GM21515 (cell line): ENCODE results near the gene RYR1.

Source experiments
- ATAC-seq: cut with Tn5 transposase; IDR thresholded peaks from one replicate; pipeline ENCODE4 v1.9.1; 2021; ENCODE audit not compliant: unreplicated experiment

The RYR1 gene

DNA sequence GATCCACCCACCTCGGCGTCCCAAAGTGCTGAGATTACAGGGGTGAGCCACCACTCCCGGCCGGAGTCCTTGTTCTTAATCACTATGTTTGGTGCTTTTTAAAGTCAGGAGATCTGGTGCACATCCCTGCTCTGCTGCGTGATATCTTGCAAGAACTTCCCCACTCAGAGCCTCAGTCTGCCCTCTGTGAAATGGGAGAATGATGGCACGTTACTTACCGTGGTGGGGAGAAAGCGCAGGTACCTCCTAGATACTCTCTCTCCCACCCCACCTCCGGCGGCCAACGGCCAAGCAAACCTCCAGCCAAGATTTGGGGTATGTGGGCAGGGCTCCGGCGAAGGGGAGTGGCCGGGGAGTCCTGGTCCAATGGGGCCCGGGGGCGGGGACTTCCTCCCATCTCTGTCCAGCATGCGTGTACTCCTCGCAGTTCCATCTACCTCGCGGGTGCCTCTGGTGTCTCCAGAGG is at the start of gene RYR1:
RYR1 (plus strand) TSS at position 424 of the 466 bp plus-strand sequence. CDS start 139 bp downstream, outside the sequence.
- ATAC-seq, result no peak

DNA sequence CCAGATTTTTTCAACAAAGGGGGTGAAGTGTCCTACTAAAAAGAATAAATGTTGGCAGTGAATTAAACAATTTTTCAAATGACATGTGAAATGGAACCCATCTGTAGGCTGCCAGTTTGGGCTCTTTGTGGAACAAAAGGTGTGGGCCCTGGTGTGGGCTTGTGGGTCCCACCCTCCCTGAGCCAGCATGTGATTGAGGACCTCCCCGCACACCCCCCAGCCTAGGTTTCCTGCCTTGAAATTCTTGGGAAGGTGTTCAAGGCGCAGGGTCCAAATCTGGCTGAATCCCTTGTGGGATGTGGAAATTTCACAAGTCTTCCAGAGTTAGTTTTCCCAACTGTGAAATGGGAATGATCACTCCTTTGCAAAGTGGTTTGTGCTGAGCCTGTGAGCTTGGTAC is 49.7 kb upstream of the RYR1 start:
- no peak for ATAC-seq

DNA sequence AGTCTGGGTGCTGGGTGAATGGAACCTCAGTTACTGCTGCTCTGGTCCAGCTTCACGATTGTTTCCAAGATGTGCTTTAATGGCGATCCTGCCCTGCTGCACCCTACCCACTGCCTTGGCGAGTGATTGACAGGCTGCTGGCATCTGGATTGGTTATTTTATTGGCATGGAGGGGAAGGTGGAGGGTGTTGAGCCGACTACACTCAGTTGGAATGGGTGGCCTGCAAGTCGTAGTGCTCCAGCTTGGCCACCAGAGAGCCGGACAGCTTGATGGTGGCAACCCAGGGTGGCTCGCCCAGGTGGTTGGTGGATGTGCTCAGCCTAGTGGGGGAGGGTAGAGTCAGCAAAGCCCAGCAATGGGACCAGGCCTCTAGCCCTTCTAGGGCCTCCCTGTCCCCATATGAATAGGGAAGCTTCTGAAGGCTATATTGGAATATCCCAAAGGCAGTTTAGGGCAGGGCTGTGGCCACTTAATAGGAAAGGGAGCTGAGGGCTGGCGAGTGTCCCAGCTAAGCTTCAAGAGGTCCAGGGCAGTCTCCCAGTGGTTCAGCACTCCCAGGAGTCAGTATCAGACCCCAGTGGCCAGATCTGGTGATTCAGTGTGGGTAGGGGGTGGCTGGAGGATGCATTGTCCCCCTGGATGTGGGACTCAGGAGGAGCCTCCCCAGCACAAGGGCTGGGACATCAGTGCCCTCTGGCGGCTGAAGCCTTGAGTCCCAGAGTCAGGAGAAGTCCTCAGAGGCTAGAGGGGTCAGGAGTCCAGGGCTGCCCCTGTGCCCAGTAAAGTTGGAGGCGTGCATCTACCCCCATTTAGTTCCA is 49.1 kb upstream of the RYR1 start:
- ATAC-seq, result no peak

DNA sequence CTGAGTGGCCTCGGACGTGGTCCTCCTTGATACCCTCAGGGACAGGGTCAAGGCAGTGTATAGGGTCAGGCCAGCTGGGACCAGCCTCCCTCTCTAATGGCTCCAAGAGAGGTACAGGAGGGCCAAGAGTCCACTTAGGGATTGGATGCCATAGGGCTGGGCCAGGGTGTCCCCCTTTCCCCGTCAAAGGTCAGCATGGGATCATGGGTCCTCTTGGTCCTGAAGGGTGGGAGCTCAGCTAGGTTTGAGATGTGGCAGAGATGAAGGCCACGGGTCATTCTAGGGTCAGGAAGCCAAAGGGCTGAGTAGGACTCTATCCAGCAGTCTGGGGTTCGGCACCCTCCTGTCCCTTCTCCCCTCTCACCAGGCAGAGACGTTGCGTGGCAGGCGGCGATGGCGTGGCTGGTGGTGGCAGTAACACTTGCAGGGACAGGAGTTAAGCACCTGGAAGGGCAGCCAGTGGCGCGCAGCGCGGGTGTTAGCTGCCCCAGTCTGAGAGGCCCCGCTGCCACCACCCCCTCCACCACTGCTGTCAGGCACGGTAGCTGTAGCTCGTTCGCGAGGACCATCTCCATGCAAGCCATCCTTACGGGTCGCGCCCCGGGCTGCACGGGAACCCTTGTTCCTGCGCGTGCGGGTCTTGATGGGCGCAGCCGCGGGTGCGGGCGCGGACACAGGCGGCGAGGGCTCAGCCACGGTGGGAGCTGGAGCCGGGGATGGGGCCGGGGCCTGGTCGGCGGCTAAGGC is 48.3 kb upstream of the RYR1 start:
- ATAC-seq, result no peak

DNA sequence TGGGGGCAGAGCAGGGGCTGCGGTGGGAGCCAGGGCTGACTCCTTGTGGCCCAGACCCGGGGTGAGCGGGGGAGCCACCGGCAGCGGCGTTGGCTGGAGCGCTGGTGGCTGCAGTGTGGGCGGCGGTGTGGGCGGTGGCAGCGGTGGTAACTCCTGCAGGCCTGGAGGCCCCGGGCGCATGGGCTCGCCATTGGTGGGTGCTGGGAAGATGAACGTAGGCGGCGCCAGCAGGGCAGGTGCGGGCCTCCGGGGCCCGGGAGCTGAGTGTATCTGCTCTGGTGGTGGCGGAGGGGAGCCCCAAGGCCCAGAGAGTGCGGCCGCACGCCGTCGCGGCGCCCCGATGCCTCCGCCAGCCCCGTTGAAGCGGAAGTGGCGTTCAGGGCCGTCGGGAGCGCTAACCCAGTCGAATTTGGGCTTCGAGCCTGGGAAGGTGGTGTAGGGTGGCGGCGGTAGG is 47.7 kb upstream of the RYR1 start:
- no peak for ATAC-seq

DNA sequence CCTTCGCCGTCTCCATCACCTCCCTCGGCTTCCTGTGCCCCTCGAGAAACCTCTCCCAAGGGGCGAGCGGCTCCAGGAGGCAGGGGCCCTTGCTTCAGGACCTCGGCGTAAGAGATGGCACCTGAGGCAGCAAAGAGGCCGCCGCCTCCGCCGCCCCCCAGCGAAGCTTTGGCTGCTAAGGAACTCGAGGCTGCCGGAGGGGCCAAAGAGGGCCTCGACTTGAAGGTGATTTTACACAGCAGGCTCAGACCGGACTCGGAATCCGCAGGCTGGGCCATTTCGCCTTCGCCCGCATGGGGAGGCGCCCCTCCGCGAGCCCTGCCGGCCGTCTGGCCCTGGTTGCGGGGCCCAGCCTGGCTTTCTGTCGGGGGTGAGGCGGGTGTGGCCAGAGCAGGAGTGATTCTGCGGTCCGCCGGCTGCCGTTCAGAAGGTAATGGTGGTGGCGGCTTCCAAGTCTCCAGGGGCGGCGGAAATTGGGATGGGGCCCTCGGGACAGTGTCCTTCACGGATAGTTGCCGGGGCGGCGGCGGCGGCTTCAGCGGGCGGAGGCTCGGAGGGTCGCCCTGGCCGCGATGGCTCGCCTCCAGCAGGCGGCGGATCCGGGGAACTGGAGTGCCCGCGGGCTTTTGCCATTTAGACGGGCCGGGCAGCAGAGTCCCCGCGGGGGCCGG is 47.1 kb upstream of the RYR1 start:
- ATAC-seq, result no peak

DNA sequence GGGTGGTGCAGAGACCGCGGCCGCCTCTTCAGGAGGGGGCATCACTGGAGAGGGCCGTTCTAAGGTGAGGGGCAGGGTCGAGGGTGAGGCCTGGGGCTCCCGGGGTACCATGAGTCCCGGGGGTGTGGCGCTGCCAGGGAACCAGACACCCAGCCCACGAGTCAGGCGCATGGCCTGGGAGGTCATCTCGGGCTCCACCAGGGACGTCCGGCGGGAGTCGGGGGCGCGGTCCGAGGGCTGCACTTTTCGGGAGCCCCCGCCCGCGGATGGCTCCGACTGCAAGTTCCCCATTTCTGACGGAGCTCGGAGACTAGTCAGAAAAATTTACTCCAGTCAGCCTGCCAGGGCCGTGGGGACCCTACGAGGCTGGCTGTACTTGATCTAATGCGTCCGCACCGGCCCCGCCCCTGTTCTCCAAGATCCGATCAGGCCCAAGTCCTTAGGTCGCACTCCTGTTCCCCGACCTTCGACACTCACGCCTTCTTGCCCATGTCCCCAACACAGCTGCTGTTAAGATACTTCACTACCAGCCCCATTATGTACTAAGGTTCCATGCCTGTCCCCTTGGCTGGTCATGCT is 46.4 kb upstream of the RYR1 start:
- ATAC-seq, result no peak

DNA sequence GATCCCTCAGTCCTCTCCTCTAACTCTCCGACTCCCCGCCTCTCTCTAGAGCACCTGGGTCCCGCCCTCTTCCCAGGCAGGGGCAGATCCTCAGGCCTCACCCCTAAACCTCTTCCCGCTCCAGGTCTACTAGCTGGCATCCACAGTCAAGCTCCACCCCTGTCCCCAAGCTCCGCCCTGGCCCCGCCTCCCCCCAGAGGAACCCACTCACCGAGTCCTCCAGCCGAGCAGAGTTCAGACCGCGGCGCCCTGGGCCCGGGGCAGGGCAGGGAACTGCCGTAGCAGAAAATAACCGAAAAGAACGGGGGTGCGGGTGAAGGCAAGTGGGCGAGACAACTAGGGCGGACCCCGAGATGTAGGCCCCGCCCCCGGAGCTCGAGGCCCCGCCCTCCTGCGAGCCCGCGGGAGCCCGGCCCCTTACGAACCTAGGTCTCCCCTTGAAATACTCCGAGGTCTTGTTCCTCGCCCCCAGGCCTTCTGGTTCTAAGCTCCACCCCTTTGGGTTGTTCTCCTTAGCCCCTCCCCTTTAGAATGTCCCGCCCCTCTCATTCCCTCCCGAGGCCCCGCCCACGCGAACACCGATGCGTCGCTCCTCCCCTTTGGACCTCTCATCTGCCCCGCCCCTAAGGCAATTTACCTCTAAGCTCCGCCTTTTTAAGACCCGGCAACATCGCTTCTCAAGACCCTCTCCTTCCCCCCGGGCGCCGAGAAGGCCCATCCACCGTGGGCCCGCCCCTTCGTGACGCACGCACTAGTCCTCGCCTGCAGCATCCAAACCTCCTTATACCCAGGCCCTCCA is 45.7 kb upstream of the RYR1 start, which contains the start of gene GGN:
GGN (minus strand) TSS at position 485 of the 799 bp plus-strand sequence. CDS start 773 bp downstream, outside the sequence.
- ATAC-seq, result no peak

DNA sequence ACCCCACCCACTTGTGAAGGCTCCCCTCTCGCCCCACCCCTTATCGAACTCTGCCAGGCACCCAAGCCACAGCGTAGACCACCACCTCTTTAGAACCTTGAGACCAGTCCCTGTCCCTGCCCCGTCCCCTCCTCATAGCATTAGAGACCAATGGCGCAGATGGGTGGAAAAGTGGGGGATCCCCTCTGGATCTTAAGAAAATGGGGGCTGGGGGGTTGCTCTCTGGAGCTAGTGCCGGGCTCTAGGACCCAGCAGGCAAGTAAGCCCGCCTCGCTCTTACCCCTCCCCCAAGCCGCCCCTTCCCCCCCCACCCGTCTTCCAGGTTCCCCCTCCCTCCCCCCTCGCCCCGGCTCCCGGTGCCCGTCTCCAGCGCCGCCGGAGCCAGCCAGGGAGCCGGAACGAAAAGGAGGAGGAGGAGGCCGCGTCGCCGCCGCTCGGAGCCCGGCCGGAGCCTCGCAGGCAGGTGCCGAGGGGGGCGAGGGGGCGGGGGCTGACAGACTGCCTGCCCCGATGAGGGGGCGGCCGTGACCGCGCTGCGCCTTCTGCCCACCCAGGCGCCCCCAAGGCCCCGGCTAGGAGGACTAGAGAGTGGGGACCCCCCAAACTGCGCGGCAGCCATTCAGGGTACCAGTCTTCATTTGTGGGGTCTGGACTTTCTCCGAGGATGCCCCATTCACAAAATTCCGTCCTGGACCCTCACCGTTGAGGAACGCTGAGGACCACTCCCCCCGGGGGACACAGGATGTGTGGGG is 45.0 kb upstream of the RYR1 start, which contains the start of gene SPRED3:
SPRED3 (plus strand) TSS at position 349 of the 752 bp plus-strand sequence. CDS start 1,606 bp downstream, outside the sequence.
- ATAC-seq, result no peak

DNA sequence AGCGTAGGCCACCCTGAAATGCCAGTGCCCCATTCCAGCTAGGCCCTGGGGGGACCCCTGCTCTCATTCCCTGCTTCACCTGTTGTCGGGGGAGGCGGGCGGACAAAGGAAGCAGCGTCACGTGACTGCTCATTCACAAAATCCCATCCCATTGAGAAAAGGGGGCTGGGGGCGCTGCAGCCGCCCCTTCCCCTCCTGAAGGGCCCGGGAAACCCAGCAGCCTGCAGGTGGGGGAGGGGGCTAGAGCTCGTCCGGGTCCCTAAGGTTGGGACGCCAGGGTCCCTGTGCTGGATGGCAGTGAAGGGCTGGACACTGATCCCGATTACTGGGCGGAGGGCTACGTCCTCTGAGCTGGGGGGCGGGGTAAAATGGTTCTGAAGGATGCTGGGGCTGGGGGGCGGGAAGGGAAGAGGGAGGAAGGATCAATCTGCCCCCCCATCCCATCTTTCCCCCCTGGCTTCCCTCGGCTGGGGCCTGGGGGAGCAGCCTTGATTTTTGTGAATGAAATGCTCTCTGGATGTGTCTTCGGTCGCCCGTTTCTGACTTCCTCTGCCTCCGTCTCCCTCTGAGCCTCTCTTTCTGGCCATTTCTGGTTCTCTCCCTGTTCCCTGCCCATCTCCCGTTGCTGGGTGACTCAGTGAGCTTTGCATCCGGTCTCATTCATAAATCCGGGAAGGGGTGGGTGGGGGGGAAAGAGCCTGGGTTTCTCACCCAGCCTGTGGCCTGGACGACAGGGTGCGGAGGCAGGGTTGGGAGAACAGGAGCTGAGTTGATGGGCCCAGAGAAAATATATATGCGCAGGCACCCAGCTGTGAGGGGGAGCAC is 44.2 kb upstream of the RYR1 start:
- ATAC-seq, result no peak

DNA sequence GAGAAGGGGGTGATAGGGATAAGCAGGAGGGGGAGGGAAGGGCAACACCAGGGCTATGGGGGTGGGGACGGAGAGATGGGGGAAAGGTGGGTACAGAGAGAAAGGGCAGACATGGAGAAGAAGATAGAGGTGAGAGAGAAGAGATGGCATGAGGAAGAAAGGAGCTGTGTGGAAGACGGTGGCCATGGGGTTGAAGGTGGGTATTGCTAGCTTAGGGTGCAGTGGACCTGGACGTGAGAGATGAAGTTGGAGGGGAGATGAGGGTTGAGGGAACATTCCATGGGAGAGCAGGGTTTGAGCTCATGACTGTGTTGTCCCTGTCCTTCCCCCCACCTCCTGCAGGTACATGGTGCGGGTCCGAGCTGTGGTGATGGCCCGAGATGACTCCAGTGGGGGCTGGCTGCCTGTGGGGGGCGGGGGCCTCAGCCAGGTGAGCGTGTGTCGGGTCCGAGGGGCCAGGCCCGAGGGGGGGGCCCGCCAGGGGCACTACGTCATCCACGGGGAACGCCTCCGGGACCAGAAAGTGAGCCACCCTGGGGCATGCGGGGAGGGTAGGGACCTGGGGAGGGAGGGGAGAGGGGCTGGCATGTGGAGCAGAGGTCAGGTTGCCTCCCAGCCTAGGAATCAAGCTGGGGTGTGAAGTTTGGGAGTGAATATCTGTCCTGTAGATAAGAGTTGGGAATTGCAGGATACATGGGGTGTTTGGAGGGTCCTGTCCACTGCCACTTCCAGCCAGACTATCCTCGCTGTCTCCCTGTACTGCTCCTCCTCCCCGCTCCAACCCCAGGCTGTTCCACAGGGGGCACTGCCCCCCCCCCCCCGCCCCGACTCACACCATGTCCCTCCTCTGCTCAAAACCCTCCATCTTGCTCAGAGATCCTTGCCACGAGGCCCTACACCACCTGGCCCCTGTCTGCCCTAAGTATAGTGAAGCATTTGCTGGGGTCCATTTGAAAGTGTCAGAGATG is 43.2 kb upstream of the RYR1 start:
- ATAC-seq, result no peak

DNA sequence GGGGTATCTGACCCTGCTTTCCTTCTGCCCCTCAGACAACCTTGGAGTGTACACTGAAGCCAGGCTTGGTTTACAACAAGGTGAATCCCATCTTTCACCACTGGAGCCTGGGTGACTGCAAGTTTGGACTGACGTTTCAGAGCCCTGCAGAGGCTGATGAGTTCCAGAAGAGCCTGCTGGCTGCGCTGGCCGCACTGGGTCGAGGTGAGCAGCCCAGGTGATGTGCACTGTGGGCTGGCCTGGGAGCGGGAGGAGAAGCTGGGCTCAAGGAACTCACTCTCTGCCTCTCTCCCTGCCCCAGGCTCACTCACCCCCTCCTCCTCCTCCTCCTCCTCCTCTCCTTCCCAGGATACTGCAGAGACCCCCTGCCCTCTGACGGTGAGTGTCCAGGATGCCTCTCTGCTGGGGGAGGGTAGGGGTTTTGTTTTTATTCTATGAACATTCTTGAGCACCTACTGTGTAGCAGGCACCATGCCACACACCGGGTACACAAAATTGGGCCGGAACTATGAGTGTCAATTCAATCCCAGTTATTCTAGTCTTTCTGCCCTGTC is 41.5 kb upstream of the RYR1 start:
- no peak for ATAC-seq

DNA sequence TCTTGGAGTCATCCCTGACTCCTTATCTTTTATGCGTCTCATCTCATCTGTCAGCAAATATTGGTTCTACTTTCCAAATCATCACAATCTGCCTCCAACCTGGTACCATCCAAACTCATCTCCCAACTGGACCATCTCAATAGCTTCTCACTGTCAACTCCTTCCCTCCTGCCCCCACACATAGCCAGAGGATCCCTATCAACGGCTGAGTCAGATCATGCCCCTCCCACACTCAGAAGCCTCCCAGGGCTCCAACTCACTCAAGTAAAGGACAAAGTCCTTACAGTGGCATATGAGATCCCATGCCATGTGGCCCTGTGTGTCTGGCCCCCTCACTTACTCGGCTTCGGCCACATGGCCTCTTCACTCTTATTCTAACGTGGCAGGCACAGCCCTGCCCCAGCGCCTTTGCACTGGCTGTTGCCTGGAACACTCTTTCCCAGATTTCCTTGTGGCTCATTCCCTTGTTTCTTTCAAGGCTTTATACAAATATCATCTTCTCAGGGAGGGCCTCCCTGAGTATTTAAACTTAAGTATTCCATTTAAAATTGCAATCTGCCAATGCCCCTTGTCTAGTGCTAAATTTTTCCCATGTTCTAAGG is 40.7 kb upstream of the RYR1 start:
- no peak for ATAC-seq

DNA sequence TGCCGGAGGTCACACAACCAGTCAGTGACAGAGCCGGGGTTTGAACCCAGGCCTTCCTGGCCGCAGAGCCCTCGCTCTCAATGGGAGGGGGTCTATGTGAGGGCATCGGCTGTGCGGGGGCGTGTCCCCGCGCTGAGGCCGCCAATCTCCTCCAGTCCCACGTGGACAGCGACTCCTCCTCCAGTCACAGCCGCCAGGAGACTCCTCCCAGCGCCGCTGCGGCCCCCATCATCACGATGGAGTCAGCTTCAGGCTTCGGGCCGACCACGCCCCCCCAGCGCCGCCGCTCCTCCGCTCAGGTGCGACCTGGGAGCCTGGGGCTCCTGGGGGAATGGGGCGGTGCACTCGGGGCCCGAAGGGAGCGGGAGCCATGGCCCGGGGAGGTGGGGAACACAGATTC is 39.0 kb upstream of the RYR1 start:
- ATAC-seq, result no peak

DNA sequence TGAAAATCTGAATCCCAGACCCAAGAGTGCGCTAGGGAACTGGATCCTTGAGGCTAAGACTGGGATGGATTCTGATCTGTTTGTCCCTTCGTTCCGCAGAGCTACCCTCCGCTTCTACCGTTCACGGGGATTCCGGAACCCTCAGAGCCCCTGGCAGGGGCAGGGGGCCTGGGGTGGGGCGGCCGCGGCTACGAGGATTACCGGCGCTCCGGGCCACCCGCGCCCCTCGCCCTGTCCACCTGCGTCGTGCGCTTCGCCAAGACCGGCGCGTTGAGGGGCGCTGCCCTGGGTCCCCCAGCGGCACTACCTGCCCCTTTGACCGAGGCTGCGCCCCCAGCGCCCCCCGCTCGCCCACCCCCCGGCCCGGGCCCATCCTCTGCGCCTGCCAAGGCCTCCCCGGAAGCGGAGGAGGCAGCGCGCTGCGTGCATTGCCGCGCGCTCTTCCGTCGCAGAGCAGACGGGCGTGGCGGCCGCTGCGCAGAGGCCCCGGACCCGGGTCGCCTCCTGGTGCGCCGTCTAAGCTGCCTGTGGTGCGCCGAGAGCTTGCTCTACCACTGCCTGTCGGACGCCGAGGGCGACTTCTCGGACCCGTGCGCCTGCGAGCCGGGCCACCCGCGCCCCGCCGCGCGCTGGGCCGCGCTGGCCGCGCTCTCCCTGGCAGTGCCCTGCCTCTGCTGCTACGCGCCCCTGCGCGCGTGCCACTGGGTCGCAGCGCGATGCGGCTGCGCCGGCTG is 37.9 kb upstream of the RYR1 start:
- no peak for ATAC-seq

DNA sequence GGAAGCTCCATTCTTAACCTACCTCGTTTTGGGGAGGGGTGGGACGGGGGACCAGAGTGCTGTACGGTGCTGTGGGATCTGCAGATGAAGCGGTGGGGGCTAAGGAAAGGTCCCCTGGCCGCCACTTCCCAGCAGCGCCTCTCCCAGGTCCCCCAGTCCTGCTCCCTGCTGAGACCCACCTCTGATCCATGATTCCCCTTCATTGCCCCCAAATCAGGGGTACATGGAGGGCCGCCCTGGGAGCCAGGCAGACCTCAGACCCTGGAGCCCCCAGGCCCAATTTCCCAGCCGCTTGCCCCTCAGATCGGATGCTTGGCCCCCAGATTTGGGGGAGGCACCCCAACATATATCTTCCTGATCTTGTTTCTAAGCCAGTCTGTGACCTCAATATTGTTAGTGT is 34.4 kb upstream of the RYR1 start:
- no peak for ATAC-seq
